Measurements from ENCODE around the gene ADAM12. TPM values are rescaled to one million over a fixed set of nuclear protein-coding genes. Genes with fewer than 3 reads are reported as not detected.

The ADAM12 gene
- polyA plus RNA-seq, 4 donors, result 0.45 to 0.87 TPM; not detected in 2

DNA sequence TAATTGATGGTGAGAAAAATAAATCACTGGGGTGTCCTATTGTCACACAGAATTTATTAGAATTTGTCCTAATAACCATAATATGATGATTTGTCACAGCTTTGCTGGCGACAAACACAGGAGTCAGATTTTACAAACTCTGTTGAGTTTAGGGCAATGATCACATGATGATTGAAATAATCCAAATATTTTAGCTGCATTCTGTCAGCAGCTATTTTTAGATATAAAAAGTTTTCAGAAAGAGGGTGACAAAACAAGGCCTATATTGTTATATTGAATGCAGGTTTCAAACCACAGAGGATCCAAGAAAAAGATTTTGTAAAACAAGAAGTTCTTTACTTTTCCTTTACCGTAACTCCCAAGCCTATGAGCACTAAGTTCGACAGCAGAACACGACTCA is 178.8 kb downstream of the ADAM12 start:
- no peaks in the 10 kb centered on the region for H3K9me3 ChIP-seq (ENCODE audit: control insufficient read depth in 2 of 2, insufficient read depth in 1 of 2, low read depth in 1 of 2, low read length in 1 of 2)
- FAIRE-seq (no peak), DNase-seq (no peak)
- no peak overlapping the region for H3K4me3 ChIP-seq (ENCODE audit: low read depth in 1 of 3, low read length in 3 of 3)
- H3K27me3 ChIP-seq (ENCODE audit: control insufficient read depth in 3 of 3, insufficient read depth in 3 of 3, low read length in 3 of 3), result no peaks in the 10 kb centered on the region
- H3K27ac ChIP-seq (ENCODE audit: low read depth in 1 of 3, low read length in 2 of 3), result no peak overlapping the region
- no peaks in the 10 kb centered on the region for H3K4me1 ChIP-seq (ENCODE audit: control insufficient read depth in 3 of 3, insufficient read depth in 2 of 3, low read depth in 1 of 3, low read length in 2 of 3)
- WGBS, 3 donors, result 64 to 66% (median 64%) methylated on average over 4 of the region's 4 CpGs
- no peaks in the 10 kb centered on the region for H3K36me3 ChIP-seq (ENCODE audit: control insufficient read depth in 3 of 3, insufficient read depth in 2 of 3, low read depth in 1 of 3, low read length in 3 of 3)

GRCh38 chr10:126208726-126209302 is 179.5 kb downstream of the ADAM12 start:
- WGBS, 3 donors, result 62 to 75% (median 68%) methylated on average over 4 of the region's 4 CpGs
- DNase-seq, result no peak

GRCh38 chr10:126207851-126208250 is 180.4 kb downstream of the ADAM12 start:
- no peaks in the 10 kb centered on the region for H3K9me3 ChIP-seq (ENCODE audit: control insufficient read depth in 2 of 2, insufficient read depth in 1 of 2, low read depth in 1 of 2, low read length in 1 of 2)
- DNase-seq, result no peak
- no peak overlapping the region for H3K4me3 ChIP-seq (ENCODE audit: low read depth in 1 of 3, low read length in 3 of 3)
- 27 to 59% (median 52%) methylated on average over 1 of the region's 1 CpG for WGBS, 3 donors
- no peaks in the 10 kb centered on the region for H3K4me1 ChIP-seq (ENCODE audit: control insufficient read depth in 3 of 3, insufficient read depth in 2 of 3, low read depth in 1 of 3, low read length in 2 of 3)
- no peaks in the 10 kb centered on the region for H3K36me3 ChIP-seq (ENCODE audit: control insufficient read depth in 3 of 3, insufficient read depth in 2 of 3, low read depth in 1 of 3, low read length in 3 of 3)
- H3K27me3 ChIP-seq (ENCODE audit: control insufficient read depth in 3 of 3, insufficient read depth in 3 of 3, low read length in 3 of 3), result no peaks in the 10 kb centered on the region
- no peak overlapping the region for H3K27ac ChIP-seq (ENCODE audit: low read depth in 1 of 3, low read length in 2 of 3)
- FAIRE-seq, result no peak

More at GRCh38 chr10:126208726-126209302, 179.5 kb downstream of the ADAM12 start:
- Histone ChIP-seq H3K4me1 (ENCODE audit: control insufficient read depth in 3 of 3, insufficient read depth in 2 of 3, low read depth in 1 of 3, low read length in 2 of 3) (no peaks in the 10 kb centered on the region), H3K9me3 (ENCODE audit: control insufficient read depth in 2 of 2, insufficient read depth in 1 of 2, low read depth in 1 of 2, low read length in 1 of 2) (no peaks in the 10 kb centered on the region), H3K4me3 (ENCODE audit: low read depth in 1 of 3, low read length in 3 of 3) (no peak overlapping the region), H3K27me3 (ENCODE audit: control insufficient read depth in 3 of 3, insufficient read depth in 3 of 3, low read length in 3 of 3) (no peaks in the 10 kb centered on the region), H3K36me3 (ENCODE audit: control insufficient read depth in 3 of 3, insufficient read depth in 2 of 3, low read depth in 1 of 3, low read length in 3 of 3) (no peaks in the 10 kb centered on the region), H3K27ac (ENCODE audit: low read depth in 1 of 3, low read length in 2 of 3) (no peak overlapping the region)
- no peak for FAIRE-seq

GRCh38 chr10:126207313-126207771 is 180.9 kb downstream of the ADAM12 start:
- FAIRE-seq (no peak), DNase-seq (no peak)
- no peaks in the 10 kb centered on the region for H3K9me3 ChIP-seq (ENCODE audit: control insufficient read depth in 2 of 2, insufficient read depth in 1 of 2, low read depth in 1 of 2, low read length in 1 of 2)
- H3K4me1 ChIP-seq (ENCODE audit: control insufficient read depth in 3 of 3, insufficient read depth in 2 of 3, low read depth in 1 of 3, low read length in 2 of 3), result no peaks in the 10 kb centered on the region
- WGBS, 3 donors, result 63 to 68% (median 67%) methylated on average over 3 of the region's 3 CpGs
- H3K4me3 ChIP-seq (ENCODE audit: low read depth in 1 of 3, low read length in 3 of 3), result no peak overlapping the region
- H3K27ac ChIP-seq (ENCODE audit: low read depth in 1 of 3, low read length in 2 of 3), result no peak overlapping the region
- no peaks in the 10 kb centered on the region for H3K27me3 ChIP-seq (ENCODE audit: control insufficient read depth in 3 of 3, insufficient read depth in 3 of 3, low read length in 3 of 3)
- H3K36me3 ChIP-seq (ENCODE audit: control insufficient read depth in 3 of 3, insufficient read depth in 2 of 3, low read depth in 1 of 3, low read length in 3 of 3), result no peaks in the 10 kb centered on the region

GRCh38 chr10:126205486-126206205 is 182.6 kb downstream of the ADAM12 start:
- WGBS, 3 donors, result 91 to 100% (median 91%) methylated on average over 1 of the region's 1 CpG
- FAIRE-seq, result no peak
- DNase-seq, result no peak

GRCh38 chr10:126204320-126204719 is 184.0 kb downstream of the ADAM12 start:
- H3K36me3 ChIP-seq (ENCODE audit: control insufficient read depth in 3 of 3, insufficient read depth in 2 of 3, low read depth in 1 of 3, low read length in 3 of 3), result no peaks in the 10 kb centered on the region
- no peaks in the 10 kb centered on the region for H3K4me1 ChIP-seq (ENCODE audit: control insufficient read depth in 3 of 3, insufficient read depth in 2 of 3, low read depth in 1 of 3, low read length in 2 of 3)
- no peaks in the 10 kb centered on the region for H3K9me3 ChIP-seq (ENCODE audit: control insufficient read depth in 2 of 2, insufficient read depth in 1 of 2, low read depth in 1 of 2, low read length in 1 of 2)
- H3K27ac ChIP-seq (ENCODE audit: low read depth in 1 of 3, low read length in 2 of 3), result no peak overlapping the region
- DNase-seq, result no peak
- WGBS, 3 donors, result 84 to 90% (median 86%) methylated on average over 4 of the region's 4 CpGs
- H3K27me3 ChIP-seq (ENCODE audit: control insufficient read depth in 3 of 3, insufficient read depth in 3 of 3, low read length in 3 of 3), result no peaks in the 10 kb centered on the region
- H3K4me3 ChIP-seq (ENCODE audit: low read depth in 1 of 3, low read length in 3 of 3), result no peak overlapping the region
- FAIRE-seq, result no peak

More at GRCh38 chr10:126205486-126206205, 182.6 kb downstream of the ADAM12 start:
- no peaks in the 10 kb centered on the region for H3K4me1 ChIP-seq (ENCODE audit: control insufficient read depth in 3 of 3, insufficient read depth in 2 of 3, low read depth in 1 of 3, low read length in 2 of 3)
- no peak overlapping the region for H3K4me3 ChIP-seq (ENCODE audit: low read depth in 1 of 3, low read length in 3 of 3)
- H3K27me3 ChIP-seq (ENCODE audit: control insufficient read depth in 3 of 3, insufficient read depth in 3 of 3, low read length in 3 of 3), result no peaks in the 10 kb centered on the region
- no peak overlapping the region for H3K27ac ChIP-seq (ENCODE audit: low read depth in 1 of 3, low read length in 2 of 3)
- no peaks in the 10 kb centered on the region for H3K36me3 ChIP-seq (ENCODE audit: control insufficient read depth in 3 of 3, insufficient read depth in 2 of 3, low read depth in 1 of 3, low read length in 3 of 3)
- no peaks in the 10 kb centered on the region for H3K9me3 ChIP-seq (ENCODE audit: control insufficient read depth in 2 of 2, insufficient read depth in 1 of 2, low read depth in 1 of 2, low read length in 1 of 2)

DNA sequence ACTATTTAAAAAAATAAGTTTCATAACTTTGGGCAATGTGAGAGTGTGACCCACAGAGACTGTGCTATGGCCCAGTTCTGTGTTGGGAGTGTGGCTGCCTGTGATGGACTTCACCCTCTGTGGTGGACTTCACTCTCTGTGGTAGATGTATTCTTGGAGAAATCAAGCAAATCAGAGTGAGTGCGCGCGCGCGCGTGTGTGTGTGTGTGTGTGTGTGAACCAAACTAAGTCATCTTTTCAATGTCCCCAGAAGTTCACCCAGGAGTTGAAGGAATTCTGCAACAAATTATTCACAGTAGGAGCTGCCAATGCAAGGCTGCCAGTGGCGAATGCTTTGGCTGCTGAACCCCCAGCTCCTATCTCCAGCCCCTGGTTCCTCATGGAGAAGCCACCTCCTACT is 184.5 kb downstream of the ADAM12 start:
- H3K36me3 ChIP-seq (ENCODE audit: control insufficient read depth in 3 of 3, insufficient read depth in 2 of 3, low read depth in 1 of 3, low read length in 3 of 3), result no peaks in the 10 kb centered on the region
- H3K27ac ChIP-seq (ENCODE audit: low read depth in 1 of 3, low read length in 2 of 3), result no peak overlapping the region
- FAIRE-seq, result no peak
- H3K27me3 ChIP-seq (ENCODE audit: control insufficient read depth in 3 of 3, insufficient read depth in 3 of 3, low read length in 3 of 3), result no peaks in the 10 kb centered on the region
- H3K4me3 ChIP-seq (ENCODE audit: low read depth in 1 of 3, low read length in 3 of 3), result no peak overlapping the region
- 87 to 94% (median 92%) methylated on average over 7 of the region's 7 CpGs for WGBS, 3 donors
- no peak for DNase-seq
- no peaks in the 10 kb centered on the region for H3K9me3 ChIP-seq (ENCODE audit: control insufficient read depth in 2 of 2, insufficient read depth in 1 of 2, low read depth in 1 of 2, low read length in 1 of 2)
- H3K4me1 ChIP-seq (ENCODE audit: control insufficient read depth in 3 of 3, insufficient read depth in 2 of 3, low read depth in 1 of 3, low read length in 2 of 3), result no peaks in the 10 kb centered on the region

DNA sequence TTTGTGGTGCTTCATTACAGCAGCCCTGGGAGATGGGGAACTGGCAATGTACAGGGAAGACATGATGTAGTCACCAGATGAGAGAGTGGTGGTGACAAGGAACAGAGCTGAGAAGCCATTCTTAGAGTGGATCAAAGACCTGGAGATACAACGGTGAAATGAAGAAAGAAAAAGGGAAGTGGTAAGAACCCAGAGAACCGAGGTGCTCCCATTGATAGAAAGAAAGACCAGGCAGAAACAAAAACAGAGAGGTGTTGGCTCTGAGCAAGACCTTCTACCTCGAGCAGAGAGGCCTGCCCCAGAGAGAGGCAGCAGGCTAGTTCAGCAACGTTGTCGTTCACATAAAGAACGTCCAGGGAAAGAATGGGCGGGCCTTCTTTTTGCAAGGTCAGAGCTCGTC is 186.7 kb downstream of the ADAM12 start:
- 66 to 73% (median 73%) methylated on average over 8 of the region's 8 CpGs for WGBS, 3 donors
- DNase-seq (no peak), FAIRE-seq (no peak)
- Histone ChIP-seq H3K27me3 (ENCODE audit: control insufficient read depth in 3 of 3, insufficient read depth in 3 of 3, low read length in 3 of 3) (no peaks in the 10 kb centered on the region), H3K9me3 (ENCODE audit: control insufficient read depth in 2 of 2, insufficient read depth in 1 of 2, low read depth in 1 of 2, low read length in 1 of 2) (no peaks in the 10 kb centered on the region), H3K36me3 (ENCODE audit: control insufficient read depth in 3 of 3, insufficient read depth in 2 of 3, low read depth in 1 of 3, low read length in 3 of 3) (no peaks in the 10 kb centered on the region), H3K27ac (ENCODE audit: low read depth in 1 of 3, low read length in 2 of 3) (no peak overlapping the region), H3K4me1 (ENCODE audit: control insufficient read depth in 3 of 3, insufficient read depth in 2 of 3, low read depth in 1 of 3, low read length in 2 of 3) (no peaks in the 10 kb centered on the region), H3K4me3 (ENCODE audit: low read depth in 1 of 3, low read length in 3 of 3) (no peak overlapping the region)
